Left hindlimb (tissue), 1 donor: ENCODE data around the gene CLBA1.

Source experiments
- DNase-seq: peaks from one replicate; pipeline ENCODE4 v3.0.0-alpha.2; 2018

CLBA1 gene

GRCh38 chr14:105007593-105008264 is 22.1 kb downstream of the CLBA1 start:
- no peak for DNase-seq

- no peak for DNase-seq
Measured at GRCh38 chr14:105010106-105010505, 24.5 kb downstream of the CLBA1 start.

GRCh38 chr14:105010891-105011291 is 25.3 kb downstream of the CLBA1 start:
- DNase-seq = no peak

GRCh38 chr14:105011312-105011990 is 25.9 kb downstream of the CLBA1 start:
- DNase-seq = no peak

DNA sequence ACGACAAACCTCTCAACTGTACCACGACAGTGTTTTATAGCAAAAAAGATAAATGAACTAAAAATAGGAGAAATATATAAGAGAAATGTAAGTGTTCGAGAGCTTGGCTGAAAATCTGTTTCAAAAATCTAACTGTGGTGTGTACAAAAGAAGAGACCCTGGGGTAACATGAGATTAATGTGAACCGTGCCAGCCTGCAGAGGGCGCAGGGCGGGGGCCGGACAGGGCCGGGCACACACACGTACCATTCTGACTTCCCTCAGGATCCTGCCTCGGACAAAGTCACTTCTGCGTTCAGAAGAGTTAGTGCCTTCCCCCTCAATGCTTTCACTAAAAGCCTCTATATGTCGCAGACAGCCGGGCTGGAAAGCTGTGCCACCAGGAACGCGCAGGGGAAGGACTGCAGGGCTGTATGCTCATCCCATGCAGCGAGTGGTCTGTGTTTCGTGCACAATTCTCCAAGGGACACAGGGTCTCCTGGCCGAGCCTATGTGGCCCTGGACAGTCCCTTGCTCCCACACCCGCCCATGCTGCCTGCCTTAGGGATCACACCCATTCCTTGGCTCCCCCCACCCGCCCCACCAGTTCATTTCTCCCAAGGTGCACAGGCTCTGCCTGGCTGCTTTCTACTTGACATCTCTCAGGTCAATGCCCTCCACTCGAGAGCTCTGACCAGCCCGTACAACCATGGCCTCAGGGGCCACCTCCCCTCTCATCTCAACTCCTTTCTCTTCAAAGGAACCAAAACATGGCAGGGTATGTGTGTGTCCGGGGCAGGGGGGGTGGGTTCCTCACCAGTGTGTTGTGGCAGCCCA is 26.8 kb downstream of the CLBA1 start:
- no peak for DNase-seq

DNA sequence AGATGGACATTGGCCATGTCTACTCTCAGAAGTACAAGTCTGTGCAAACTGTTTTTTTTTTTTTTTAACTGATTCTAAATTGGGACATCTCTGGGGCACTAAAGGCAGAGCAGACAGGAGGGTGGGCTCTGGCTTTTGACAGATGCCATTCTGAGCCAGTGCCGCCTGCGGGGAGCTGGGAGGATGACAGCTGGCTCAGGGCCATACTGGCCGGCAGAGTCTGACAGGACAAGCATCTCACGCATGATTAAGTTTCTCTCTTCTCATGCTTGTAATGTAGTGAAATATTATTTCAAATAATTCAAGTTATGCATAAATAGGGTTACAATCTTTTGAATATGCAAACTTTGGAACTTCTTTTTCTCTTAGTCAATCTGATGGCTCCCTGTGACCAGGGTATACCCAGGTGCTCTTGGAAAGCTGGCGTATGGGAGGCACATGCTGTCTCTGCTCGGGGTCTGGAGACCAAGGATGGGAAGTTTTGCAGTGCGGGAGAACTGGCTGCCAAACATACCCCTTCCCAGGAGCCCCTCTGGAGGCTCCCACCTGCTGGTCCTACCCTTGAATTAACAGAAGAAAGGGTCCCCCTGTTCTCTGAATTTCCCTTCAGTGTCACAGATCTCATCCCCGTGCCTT is 27.7 kb downstream of the CLBA1 start:
- no peak for DNase-seq

- DNase-seq = no peak
Measured at GRCh38 chr14:105014032-105014431, 28.4 kb downstream of the CLBA1 start.

DNA sequence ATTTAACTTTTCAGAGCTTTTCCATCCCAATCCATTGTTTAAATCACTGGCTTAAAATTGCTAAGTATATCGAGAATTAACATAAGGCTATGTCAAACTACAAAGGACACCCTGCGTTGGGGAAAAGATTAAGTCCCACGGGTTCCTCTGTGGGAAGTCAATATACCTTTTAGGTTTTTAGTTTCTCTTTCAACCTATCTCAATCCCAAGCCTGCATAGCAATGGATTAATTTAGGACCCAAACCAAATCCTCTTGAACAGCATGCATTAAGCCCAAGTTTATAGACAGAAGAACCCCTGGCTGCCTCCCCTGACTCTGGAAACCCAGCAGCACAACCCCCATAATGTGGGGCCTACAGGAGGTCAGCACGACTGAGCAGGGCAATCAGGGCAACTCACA is 29.0 kb downstream of the CLBA1 start:
- no peak for DNase-seq

DNA sequence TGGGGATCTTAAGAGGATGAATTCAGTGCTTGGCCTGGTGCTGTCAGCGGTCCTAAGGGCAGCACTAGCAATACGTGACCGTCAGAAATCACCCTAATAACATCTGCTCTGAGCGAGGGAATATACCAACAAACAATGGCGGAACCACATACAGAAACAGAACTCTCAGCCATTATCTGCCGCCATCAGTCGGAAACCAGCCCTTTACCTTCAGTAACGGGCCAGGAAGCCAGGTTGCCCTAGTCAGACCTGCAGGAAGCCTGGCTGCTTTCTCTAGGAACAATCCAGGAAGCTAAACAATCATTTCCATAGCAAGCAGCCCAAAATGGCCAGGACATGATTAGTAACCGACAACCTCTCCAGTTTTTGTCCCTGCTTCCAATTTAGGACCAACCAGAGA is 29.7 kb downstream of the CLBA1 start:
- DNase-seq = no peak

- DNase-seq = no peak
Measured at GRCh38 chr14:105015905-105016304, 30.3 kb downstream of the CLBA1 start.

GRCh38 chr14:105018414-105018813 is 32.8 kb downstream of the CLBA1 start:
- DNase-seq = no peak

DNA sequence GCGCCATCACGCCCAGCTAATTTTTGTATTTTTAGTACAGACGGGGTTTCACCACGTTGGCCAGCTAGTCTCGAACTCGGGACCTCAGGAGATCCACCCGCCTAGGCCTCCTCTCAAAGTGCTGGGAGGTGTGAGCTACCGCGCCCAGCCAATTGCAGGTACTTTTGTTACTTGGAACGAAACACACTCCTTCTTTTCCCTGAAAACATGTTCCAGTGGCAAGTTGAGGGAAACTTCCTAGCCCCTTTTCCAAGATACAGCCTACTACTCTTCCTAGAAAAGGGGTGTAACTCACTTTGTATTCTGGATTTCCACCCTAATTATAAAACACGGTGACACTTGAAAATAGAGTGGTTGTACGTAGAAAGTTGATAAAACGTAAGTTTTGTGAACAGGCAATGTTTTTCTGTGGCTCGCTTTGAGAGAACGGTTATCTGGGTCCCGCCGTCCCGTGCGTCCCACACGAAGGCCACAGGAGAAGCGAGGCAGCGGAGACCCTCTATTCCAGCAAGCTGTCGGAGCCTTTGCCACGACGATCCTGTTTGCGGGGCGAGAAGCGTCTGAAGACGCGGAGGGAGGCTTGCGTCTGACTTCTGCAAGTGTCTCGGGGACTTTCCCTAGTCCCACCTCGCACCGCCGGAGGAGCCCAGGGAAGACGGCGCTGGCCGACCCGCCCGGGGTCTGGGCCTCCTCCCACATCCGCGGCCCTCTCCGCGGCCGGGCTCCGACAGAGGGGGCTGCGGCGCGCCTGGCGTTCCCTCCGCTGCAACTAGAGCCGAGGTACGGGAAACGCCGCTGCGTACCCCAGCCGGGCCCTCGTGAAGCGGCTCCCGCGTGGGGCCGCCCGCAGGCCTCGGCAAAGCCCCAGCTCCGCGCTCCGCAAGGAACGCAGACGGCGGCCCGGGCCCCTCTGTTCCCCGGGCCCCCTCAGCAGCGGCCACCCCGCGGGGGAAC is 34.5 kb downstream of the CLBA1 start:
- peak; percentile 58 for DNase-seq

DNA sequence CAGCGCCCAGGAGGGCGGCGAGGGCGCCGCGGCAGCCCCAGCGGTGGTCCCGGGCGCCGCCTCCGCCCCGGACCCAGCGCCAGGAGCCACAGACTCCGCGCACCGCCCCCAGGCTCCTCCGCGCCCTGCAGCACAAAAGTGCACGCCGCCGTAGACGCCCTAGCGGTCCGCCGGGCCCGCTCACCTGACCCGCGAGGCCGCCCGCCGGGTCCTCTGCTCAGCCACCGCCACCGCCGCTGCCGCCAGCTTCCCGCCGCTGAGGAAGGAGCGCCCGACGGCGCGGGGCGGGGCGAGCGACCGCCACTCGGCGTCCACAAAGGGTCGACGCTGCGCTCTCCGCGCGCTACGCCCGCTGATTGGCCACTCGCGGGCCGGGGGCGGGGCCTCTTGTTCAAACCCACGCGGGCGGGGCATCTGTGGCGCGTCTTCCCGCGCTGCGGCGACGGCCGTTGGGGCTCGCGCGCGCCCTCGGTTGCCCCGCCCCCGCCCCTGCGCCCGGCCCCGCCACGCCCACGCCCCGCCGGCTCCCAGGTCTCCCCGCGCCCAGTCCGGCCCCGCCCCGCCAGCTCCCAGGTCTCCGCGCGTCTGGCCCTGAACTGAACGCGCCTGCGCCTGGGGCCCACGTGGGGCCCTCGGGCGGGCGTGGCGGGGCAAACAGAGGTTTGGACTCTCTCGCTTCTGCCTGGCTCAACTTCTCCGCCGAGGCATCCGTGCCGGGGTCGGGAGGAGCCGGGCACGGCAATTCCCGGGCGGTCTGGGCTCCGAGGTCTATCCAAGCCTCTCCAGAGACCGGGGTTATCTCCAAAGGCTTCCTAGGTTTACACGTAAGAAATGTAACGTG is 35.4 kb downstream of the CLBA1 start, which contains the start of gene CDCA4:
CDCA4 (minus strand) TSS at position 269 of the 841 bp plus-strand sequence. CDS start 9,154 bp downstream, outside the sequence.
- DNase-seq = peak; percentile 98

DNA sequence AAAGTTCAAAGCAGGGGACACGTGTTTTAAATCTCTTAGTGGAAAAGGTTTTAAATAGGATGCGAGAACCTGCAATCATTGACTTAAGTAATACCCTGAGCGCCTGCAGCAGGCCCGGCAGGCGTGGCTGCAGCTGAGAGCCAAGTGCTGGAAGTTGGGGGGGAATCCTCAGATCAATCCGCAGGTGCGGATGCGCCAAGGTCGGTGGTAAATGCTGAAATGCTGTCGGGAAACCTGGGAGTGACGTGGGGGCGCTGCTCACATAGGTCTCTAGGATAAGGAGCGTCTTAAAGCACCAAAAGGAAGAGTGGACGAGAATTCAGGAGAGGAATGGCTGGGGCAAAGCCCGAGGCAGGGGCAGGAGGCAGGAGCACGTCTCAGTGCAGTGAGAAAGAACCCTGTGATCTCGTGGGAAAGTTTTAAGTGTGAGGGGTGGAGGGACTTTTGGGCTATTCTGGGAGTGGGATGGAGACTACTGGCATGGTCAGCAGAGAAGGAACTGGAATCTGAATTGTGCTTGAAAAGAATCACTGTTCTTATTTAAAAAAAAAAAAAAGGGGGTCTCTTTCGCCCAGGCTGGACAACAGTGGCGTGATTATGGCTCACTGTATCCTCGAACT is 36.2 kb downstream of the CLBA1 start:
- no peak for DNase-seq

GRCh38 chr14:105022276-105022670 is 36.7 kb downstream of the CLBA1 start:
- DNase-seq = no peak

DNA sequence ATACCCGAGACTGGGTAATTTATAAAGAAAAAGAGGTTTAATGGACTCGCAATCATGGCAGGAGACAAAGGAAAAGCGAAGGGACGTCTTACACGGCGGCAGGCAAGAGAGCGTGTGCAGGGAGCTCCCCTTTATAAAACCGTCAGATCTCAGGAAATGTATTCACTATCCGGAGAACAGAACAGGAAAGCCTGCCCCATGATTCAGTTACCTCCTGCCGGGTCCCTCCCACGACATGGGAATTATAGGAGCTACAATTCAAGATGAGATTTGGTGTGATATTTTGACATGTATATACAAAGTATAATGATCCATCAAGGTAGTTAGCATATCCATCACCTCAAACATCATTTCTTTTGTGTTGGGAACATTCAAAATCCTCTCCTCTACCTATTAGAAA is 37.6 kb downstream of the CLBA1 start:
- no peak for DNase-seq

DNA sequence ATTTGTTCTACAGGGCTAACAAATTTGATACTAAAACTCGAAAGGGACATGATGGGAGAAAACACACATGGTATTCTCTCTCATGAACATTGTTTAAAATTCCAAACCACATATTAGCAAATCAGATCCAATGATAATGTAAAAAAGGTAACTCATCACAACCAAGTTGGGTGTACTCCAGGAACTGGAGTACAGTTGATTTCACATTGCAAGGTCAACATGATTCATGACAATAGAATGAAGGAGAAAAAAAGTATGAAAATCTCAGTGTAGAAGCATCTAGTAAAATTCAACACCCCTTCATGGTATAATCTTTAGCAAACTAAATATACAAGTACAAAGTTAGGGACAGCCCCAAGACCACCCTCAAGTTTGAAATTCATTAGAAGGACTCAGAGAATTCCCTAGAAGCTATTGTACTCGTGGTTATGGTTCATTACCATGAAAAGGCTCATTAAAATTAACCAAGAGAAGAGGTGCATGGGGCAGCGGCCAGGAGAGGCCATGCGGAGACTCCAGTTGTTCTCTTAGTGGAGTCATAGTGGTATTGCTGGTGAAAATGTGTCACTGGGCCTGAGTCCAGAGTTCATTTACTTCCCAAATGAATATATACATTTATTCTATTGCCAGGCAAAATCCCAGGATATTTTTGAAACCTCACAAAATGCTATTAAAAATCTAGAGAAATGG is 38.3 kb downstream of the CLBA1 start:
- DNase-seq = no peak

GRCh38 chr14:105025429-105025828 is 39.8 kb downstream of the CLBA1 start:
- no peak for DNase-seq

DNA sequence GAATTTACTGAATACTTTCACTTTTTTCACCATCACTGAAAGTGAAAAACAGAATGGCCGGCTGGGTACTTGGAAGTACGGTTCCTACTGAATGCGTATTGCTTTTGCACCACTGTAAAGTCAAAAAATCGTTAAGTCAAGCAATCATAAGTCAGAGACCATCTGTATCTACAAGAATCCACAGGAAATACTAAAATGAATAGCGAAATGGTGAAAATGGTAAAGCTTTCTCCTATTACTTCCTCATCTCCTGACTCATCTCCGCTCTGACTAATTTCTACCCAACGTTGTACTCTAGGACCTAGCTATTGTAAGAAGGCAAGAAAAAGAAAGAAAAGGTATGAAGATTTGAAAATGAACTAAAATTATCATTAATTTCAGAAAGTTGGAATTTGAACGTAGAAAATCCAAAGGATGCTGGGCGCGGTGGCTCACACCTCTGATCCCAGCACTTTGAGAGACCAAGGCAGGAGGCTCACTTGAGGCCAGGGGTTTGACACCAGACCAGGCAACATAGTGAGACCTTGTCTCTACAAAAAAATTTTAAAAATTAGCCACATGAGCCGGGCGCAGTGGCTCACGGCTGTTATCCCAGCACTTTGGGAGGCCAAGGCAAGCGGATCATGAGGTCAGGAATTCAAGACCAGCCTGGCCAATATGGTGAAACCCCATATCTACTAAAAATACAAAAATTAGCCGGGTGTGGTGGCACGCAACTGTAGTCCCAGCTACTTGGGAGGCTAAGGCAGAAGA is 40.6 kb downstream of the CLBA1 start:
- no peak for DNase-seq
